ENCODE data around the gene SNAPC1.

DNA sequence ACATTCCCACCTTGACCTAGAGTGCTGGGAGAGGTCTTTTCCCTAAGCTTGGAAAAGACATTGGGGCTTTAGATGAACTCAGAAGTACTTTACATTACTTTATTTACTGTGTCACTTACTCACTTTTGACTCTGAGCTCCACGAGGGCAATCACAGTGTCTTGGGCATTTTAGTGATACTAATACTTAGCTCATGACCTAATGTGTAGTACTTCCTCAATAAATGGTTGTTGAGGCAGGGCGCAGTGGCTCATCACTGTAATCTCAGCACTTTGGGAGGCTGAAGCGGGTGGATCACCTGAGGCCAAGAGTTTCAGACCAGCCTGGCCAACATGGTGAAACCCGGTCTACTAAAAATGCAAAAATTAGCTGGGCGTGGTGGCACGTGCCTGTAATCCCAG lies 19.8 kb upstream of the SNAPC1 start:
- TF ChIP-seq, protein P1, sequence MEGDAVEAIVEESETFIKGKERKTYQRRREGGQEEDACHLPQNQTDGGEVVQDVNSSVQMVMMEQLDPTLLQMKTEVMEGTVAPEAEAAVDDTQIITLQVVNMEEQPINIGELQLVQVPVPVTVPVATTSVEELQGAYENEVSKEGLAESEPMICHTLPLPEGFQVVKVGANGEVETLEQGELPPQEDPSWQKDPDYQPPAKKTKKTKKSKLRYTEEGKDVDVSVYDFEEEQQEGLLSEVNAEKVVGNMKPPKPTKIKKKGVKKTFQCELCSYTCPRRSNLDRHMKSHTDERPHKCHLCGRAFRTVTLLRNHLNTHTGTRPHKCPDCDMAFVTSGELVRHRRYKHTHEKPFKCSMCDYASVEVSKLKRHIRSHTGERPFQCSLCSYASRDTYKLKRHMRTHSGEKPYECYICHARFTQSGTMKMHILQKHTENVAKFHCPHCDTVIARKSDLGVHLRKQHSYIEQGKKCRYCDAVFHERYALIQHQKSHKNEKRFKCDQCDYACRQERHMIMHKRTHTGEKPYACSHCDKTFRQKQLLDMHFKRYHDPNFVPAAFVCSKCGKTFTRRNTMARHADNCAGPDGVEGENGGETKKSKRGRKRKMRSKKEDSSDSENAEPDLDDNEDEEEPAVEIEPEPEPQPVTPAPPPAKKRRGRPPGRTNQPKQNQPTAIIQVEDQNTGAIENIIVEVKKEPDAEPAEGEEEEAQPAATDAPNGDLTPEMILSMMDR (IDR thresholded peaks at IDR 0.05) = no peak
- TF ChIP-seq POLR2A (IDR thresholded peaks at IDR 0.05) = no peak

Data from esophagus squamous epithelium (tissue), 4 donors.